HCT116 (cell line): ENCODE measurements around the gene CUBN. TPM values are rescaled to one million over a fixed set of nuclear protein-coding genes. Genes with fewer than 3 reads are reported as not detected.

Experiments used
- ATAC-seq: fragments of 200-7000 bp; cut with Tn5 transposase; 2 replicates; pipeline ENCODE4 v1.9.1; 2020; ENCODE audit warnings: mild to moderate bottlenecking, moderate library complexity
- BruUV-seq: library from RNA; stranded (reverse); fragments of 400-500 nt; replicated peaks from 2 replicates; lab custom pipeline; 2021; lab: Mats Ljungman, UMichigan
- CTCF ChIA-PET: fragments of 300-600 bp; sonication (Branson Sonifier 250); formaldehyde crosslinking; loops from one replicate; lab custom pipeline; 2021; ENCODE audit warnings: antibody characterized with exemption; lab: Charles Lee
- POLR2A ChIA-PET: fragments of 300-600, 350-600 bp; sonication (Branson Sonifier 250); formaldehyde crosslinking; loops from one replicate; lab custom pipeline; 2021; ENCODE audit warnings: antibody characterized with exemption; lab: Charles Lee
- RAD21 ChIA-PET, 2 experiments: fragments of 300-600 bp; sonication (Branson Sonifier 250); formaldehyde crosslinking; loops; one replicate each; lab custom pipeline; 2023; ENCODE audit warnings: low total read pairs in 2 of 2; ENCODE audit not compliant: uncharacterized antibody in 2 of 2, unreplicated experiment in 2 of 2, low non-redundant PET in 1 of 2; lab: Charles Lee
- DNase-seq: peaks from one replicate; pipeline ENCODE4 v3.0.0-alpha.2; 2010; ENCODE audit warnings: low read depth, low spot score
- H2AFZ ChIP-seq: fragments of 200-600 bp; shearing (Covaris generic), sonication (generic); 2 replicates; pipeline ENCODE4 v1.6.1; 2017; ENCODE audit warnings: low read depth, mixed run types, mixed read lengths, antibody characterized with exemption, low read length; ENCODE audit not compliant: poor library complexity, severe bottlenecking
- H3K27ac ChIP-seq: 2 replicates; pipeline ENCODE4 v1.5.1; 2012; ENCODE audit warnings: low read depth, low read length
- H3K27me3 ChIP-seq: fragments of 200-600 bp; sonication (generic); 2 replicates; pipeline ENCODE4 v1.6.1; 2016; ENCODE audit warnings: mixed run types, low read length, mixed read lengths; ENCODE audit not compliant: insufficient read depth
- H3K36me3 ChIP-seq, 2 experiments: fragments of 200-500 bp in 1 of 2; fragments of 200-600 bp in 1 of 2; sonication (Bioruptor generic) in 1 of 2; sonication (generic) in 1 of 2; 2 replicates each; pipeline versions ENCODE4 v1.5.1 to v1.6.1; 2014 to 2016; ENCODE audit warnings: low read length in 2 of 2, inconsistent platforms in 1 of 2, mixed read lengths in 1 of 2, mixed run types in 1 of 2; ENCODE audit not compliant: insufficient read depth in 2 of 2, control insufficient read depth in 1 of 2
- H3K4me1 ChIP-seq, 2 experiments: fragments of 200-600 bp in 1 of 2; sonication (generic) in 1 of 2; 2 replicates each; pipeline versions ENCODE4 v1.5.1 to v1.6.1; 2012 to 2017; ENCODE audit warnings: low read length in 2 of 2, inconsistent platforms in 1 of 2, mild to moderate bottlenecking in 1 of 2, mixed read lengths in 1 of 2, mixed run types in 1 of 2, moderate library complexity in 1 of 2; ENCODE audit not compliant: insufficient read depth in 2 of 2, control insufficient read depth in 1 of 2
- H3K4me2 ChIP-seq: fragments of 200-600 bp; sonication (generic); 2 replicates; pipeline ENCODE4 v1.6.1; 2017; ENCODE audit warnings: mixed run types, low read length, mixed read lengths
- H3K4me3 ChIP-seq, 2 experiments: fragments of 200-600 bp in 1 of 2; sonication (generic) in 1 of 2; replicated peaks in 1 of 2; 2 replicates each; pipeline ENCODE4 v1.5.1; 2011 to 2016; ENCODE audit warnings: low read length in 2 of 2, control low read depth in 1 of 2, low read depth in 1 of 2, mild to moderate bottlenecking in 1 of 2, mixed read lengths in 1 of 2, mixed run types in 1 of 2
- H3K79me2 ChIP-seq: fragments of 200-600 bp; sonication (generic); 2 replicates; pipeline ENCODE4 v1.6.1; 2017; ENCODE audit warnings: mild to moderate bottlenecking, mixed run types, low read length, moderate library complexity, mixed read lengths; ENCODE audit not compliant: insufficient read depth
- H3K9ac ChIP-seq: fragments of 200-600 bp; sonication (generic); 2 replicates; pipeline ENCODE4 v1.6.1; 2016; ENCODE audit warnings: low read length, mixed read lengths
- H3K9me2 ChIP-seq: fragments of 200-600 bp; sonication (generic), shearing (Covaris generic); 2 replicates; pipeline ENCODE4 v1.6.1; 2017; ENCODE audit warnings: mixed run types, mild to moderate bottlenecking, moderate library complexity; ENCODE audit not compliant: insufficient read depth
- H3K9me3 ChIP-seq, 2 experiments: fragments of 200-500 bp in 1 of 2; fragments of 200-600 bp in 1 of 2; sonication (Bioruptor generic) in 1 of 2; sonication (generic) in 1 of 2; 2 replicates each; pipeline ENCODE4 v1.6.1; 2014 to 2017; ENCODE audit warnings: low read length in 2 of 2, mixed read lengths in 2 of 2, inconsistent platforms in 1 of 2, low read depth in 1 of 2, mild to moderate bottlenecking in 1 of 2, mixed run types in 1 of 2, moderate library complexity in 1 of 2; ENCODE audit not compliant: control insufficient read depth in 1 of 2, insufficient read depth in 1 of 2
- H4K20me1 ChIP-seq: fragments of 200-600 bp; sonication (generic), shearing (Covaris generic); 2 replicates; pipeline ENCODE4 v1.6.1; 2017; ENCODE audit warnings: mixed run types, mild to moderate bottlenecking, moderate library complexity; ENCODE audit not compliant: insufficient read depth
- CBX3 ChIP-seq: IDR thresholded peaks from 2 replicates; pipeline ENCODE4 v1.6.1; 2012; ENCODE audit warnings: low read depth
- EGR1 ChIP-seq: IDR thresholded peaks from 2 replicates; pipeline ENCODE4 v1.6.1; 2012; ENCODE audit warnings: low read depth
- EZH2 ChIP-seq: fragments of 200-600 bp; sonication (generic); IDR thresholded peaks from 2 replicates; pipeline ENCODE4 v1.6.1; 2017; ENCODE audit warnings: antibody characterized with exemption, mixed run types
- POLR2A ChIP-seq: IDR thresholded peaks from 2 replicates; pipeline ENCODE4 v1.7.0; 2011; ENCODE audit warnings: borderline replicate concordance; ENCODE audit not compliant: insufficient read depth, insufficient read length; ENCODE audit errors: extremely low read depth
- POLR2AphosphoS5 ChIP-seq: IDR thresholded peaks from 2 replicates; pipeline ENCODE4 v1.6.1; 2011; ENCODE audit warnings: mild to moderate bottlenecking, low read depth, low read length, moderate library complexity
- SIN3A ChIP-seq: IDR thresholded peaks from 2 replicates; pipeline ENCODE4 v1.6.1; 2012; ENCODE audit warnings: low read depth
- SP1 ChIP-seq: IDR thresholded peaks from 2 replicates; pipeline ENCODE4 v1.6.1; 2012; ENCODE audit warnings: low read depth
- TCF7L2 ChIP-seq: IDR thresholded peaks from 2 replicates; pipeline ENCODE4 v1.7.0; 2011; ENCODE audit warnings: borderline replicate concordance, inconsistent platforms; ENCODE audit not compliant: insufficient read depth, insufficient read length; ENCODE audit errors: extremely low read depth
- ZFX ChIP-seq: fragments of 450-650 bp; IDR thresholded peaks from 2 replicates; pipeline ENCODE4 v1.6.1; 2017
- intact Hi-C: fragments of 100-400 bp; cut with micrococcal nuclease; formaldehyde crosslinking; loops from 2 replicates; pipeline ENCODE4 v1.10.0; 2022
- total RNA-seq: library from RNA; stranded (reverse); gene quantifications from one replicate; pipeline ENCODE4 v1.2.1, GENCODE V29; 2021; ENCODE audit not compliant: unreplicated experiment
- TF ChIP-seq, protein P1 (sequence below): IDR thresholded peaks from 2 replicates; pipeline ENCODE4 v1.6.1; 2012; ENCODE audit warnings: low read depth

The CUBN gene
- total RNA-seq, 1 experiment from 2014 or later, result 1.2 TPM

- Histone ChIP-seq H3K9me2 (no peaks in the 10 kb centered on the region), H3K9me3 (no peaks in the 10 kb centered on the region), H3K4me3 (no peak overlapping the region), H3K9ac (no peak overlapping the region), H2AFZ (no peak overlapping the region), H3K4me2 (no peak overlapping the region), H3K36me3 (no peaks in the 10 kb centered on the region), H3K79me2 (no peaks in the 10 kb centered on the region), H3K27ac (no peak overlapping the region), H3K4me1 (no peaks in the 10 kb centered on the region)
- no TSS peak for BruUV-seq
- POLR2A ChIA-PET, result no interaction called here
- RAD21 ChIA-PET, result no interaction called here
- CTCF ChIA-PET, result no interaction called here
- ATAC-seq (no peak), DNase-seq (no peak)
- intact Hi-C loops, result no loop called here
- TF ChIP-seq POLR2A, result no peak
- no peak for TF ChIP-seq SIN3A
- TF ChIP-seq SP1, result no peak
- TF ChIP-seq CBX3, result no peak
- TF ChIP-seq, protein P1, sequence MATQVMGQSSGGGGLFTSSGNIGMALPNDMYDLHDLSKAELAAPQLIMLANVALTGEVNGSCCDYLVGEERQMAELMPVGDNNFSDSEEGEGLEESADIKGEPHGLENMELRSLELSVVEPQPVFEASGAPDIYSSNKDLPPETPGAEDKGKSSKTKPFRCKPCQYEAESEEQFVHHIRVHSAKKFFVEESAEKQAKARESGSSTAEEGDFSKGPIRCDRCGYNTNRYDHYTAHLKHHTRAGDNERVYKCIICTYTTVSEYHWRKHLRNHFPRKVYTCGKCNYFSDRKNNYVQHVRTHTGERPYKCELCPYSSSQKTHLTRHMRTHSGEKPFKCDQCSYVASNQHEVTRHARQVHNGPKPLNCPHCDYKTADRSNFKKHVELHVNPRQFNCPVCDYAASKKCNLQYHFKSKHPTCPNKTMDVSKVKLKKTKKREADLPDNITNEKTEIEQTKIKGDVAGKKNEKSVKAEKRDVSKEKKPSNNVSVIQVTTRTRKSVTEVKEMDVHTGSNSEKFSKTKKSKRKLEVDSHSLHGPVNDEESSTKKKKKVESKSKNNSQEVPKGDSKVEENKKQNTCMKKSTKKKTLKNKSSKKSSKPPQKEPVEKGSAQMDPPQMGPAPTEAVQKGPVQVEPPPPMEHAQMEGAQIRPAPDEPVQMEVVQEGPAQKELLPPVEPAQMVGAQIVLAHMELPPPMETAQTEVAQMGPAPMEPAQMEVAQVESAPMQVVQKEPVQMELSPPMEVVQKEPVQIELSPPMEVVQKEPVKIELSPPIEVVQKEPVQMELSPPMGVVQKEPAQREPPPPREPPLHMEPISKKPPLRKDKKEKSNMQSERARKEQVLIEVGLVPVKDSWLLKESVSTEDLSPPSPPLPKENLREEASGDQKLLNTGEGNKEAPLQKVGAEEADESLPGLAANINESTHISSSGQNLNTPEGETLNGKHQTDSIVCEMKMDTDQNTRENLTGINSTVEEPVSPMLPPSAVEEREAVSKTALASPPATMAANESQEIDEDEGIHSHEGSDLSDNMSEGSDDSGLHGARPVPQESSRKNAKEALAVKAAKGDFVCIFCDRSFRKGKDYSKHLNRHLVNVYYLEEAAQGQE, result no peak
- TF ChIP-seq EGR1, result no peak
- TF ChIP-seq TCF7L2, result no peak
- no peak for TF ChIP-seq EZH2
- TF ChIP-seq POLR2AphosphoS5, result no peak
- TF ChIP-seq ZFX, result no peak
- TF ChIP-seq, all 23 proteins: peak for 0
- no peaks in the 10 kb centered on the region for H4K20me1 ChIP-seq
- H3K27me3 ChIP-seq, result no peaks in the 10 kb centered on the region
These were observed 145.4 kb downstream of the CUBN start for GRCh38 chr10:16984242-16984641.
